ENCODE results near the gene RGN.

- TF ChIP-seq CTCF (conservative IDR thresholded peaks at IDR 0.05; ENCODE audit: low read depth, low read length) (no peak), EZH2 (IDR thresholded peaks at IDR 0.05; ENCODE audit: low read length, unreplicated experiment) (no peak)
Measured at GRCh38 chrX:47060708-47061107, 17.5 kb upstream of the RGN start.

All from PC-3 (cell line).